ENCODE results near the gene DSPP.
"Not testable (repeated sequence)": the region's sequence is repeated elsewhere in the genome, so short reads cannot be mapped to it uniquely, and the experiment has no call there.

The DSPP gene

GRCh38 chr4:87608229-87608628, at the start of gene DSPP:
Gene DSPP (plus strand): TSS chr4:87608529. CDS start chr4:87610909, 2,380 bp downstream.
- H3K27me3 ChIP-seq (ENCODE audit: control insufficient read depth, insufficient read depth, low read length) = no peaks in the 10 kb centered on the region
- no peaks in the 10 kb centered on the region for H3K9me3 ChIP-seq (ENCODE audit: control insufficient read depth, low read depth, low read length)
- no peak within 1 kb of the TSS for H3K9ac ChIP-seq (ENCODE audit: low read length)
- no peak within 1 kb of the TSS for H3K4me3 ChIP-seq (ENCODE audit: low read length)
- no peaks in the 10 kb centered on the region for H3K4me1 ChIP-seq (ENCODE audit: control insufficient read depth, low read depth, low read length)
- no peak within 1 kb of the TSS for H3K27ac ChIP-seq (ENCODE audit: low read length)
- H3K36me3 ChIP-seq (ENCODE audit: control insufficient read depth, low read depth, low read length) = no peaks in the 10 kb centered on the region

- Histone ChIP-seq H3K36me3 (ENCODE audit: control insufficient read depth, low read depth, low read length) (no peaks in the 10 kb centered on the region), H3K27ac (ENCODE audit: low read length) (no peak overlapping the region), H3K4me1 (ENCODE audit: control insufficient read depth, low read depth, low read length) (peaks cover 4% of the 10 kb centered on the region), H3K9ac (ENCODE audit: low read length) (no peak overlapping the region), H3K27me3 (ENCODE audit: control insufficient read depth, insufficient read depth, low read length) (no peaks in the 10 kb centered on the region), H3K4me3 (ENCODE audit: low read length) (no peak overlapping the region), H3K9me3 (ENCODE audit: control insufficient read depth, low read depth, low read length) (no peaks in the 10 kb centered on the region)
These were observed 49.1 kb upstream of the DSPP start for GRCh38 chr4:87559090-87559837.

GRCh38 chr4:87560802-87561201, 47.5 kb upstream of the DSPP start:
- no peaks in the 10 kb centered on the region for H3K36me3 ChIP-seq (ENCODE audit: control insufficient read depth, low read depth, low read length)
- no peak overlapping the region for H3K4me3 ChIP-seq (ENCODE audit: low read length)
- H3K27ac ChIP-seq (ENCODE audit: low read length) = no peak overlapping the region
- no peaks in the 10 kb centered on the region for H3K9me3 ChIP-seq (ENCODE audit: control insufficient read depth, low read depth, low read length)
- H3K4me1 ChIP-seq (ENCODE audit: control insufficient read depth, low read depth, low read length) = peaks cover 4% of the 10 kb centered on the region
- no peak overlapping the region for H3K9ac ChIP-seq (ENCODE audit: low read length)
- no peaks in the 10 kb centered on the region for H3K27me3 ChIP-seq (ENCODE audit: control insufficient read depth, insufficient read depth, low read length)

- Histone ChIP-seq H3K36me3 (ENCODE audit: control insufficient read depth, low read depth, low read length) (no peaks in the 10 kb centered on the region), H3K27me3 (ENCODE audit: control insufficient read depth, insufficient read depth, low read length) (no peaks in the 10 kb centered on the region), H3K4me3 (ENCODE audit: low read length) (no peak overlapping the region), H3K4me1 (ENCODE audit: control insufficient read depth, low read depth, low read length) (no peaks in the 10 kb centered on the region), H3K9ac (ENCODE audit: low read length) (no peak overlapping the region), H3K27ac (ENCODE audit: low read length) (no peak overlapping the region), H3K9me3 (ENCODE audit: control insufficient read depth, low read depth, low read length) (no peaks in the 10 kb centered on the region)
These were observed 42.6 kb upstream of the DSPP start for GRCh38 chr4:87565746-87566145.

- no peak overlapping the region for H3K9ac ChIP-seq (ENCODE audit: low read length)
- no peak overlapping the region for H3K4me3 ChIP-seq (ENCODE audit: low read length)
- H3K36me3 ChIP-seq (ENCODE audit: control insufficient read depth, low read depth, low read length) = no peaks in the 10 kb centered on the region
- no peaks in the 10 kb centered on the region for H3K9me3 ChIP-seq (ENCODE audit: control insufficient read depth, low read depth, low read length)
- no peaks in the 10 kb centered on the region for H3K27me3 ChIP-seq (ENCODE audit: control insufficient read depth, insufficient read depth, low read length)
- H3K27ac ChIP-seq (ENCODE audit: low read length) = no peak overlapping the region
- no peaks in the 10 kb centered on the region for H3K4me1 ChIP-seq (ENCODE audit: control insufficient read depth, low read depth, low read length)
These were observed 42.1 kb upstream of the DSPP start for GRCh38 chr4:87566276-87566675.

- no peak overlapping the region for H3K27ac ChIP-seq (ENCODE audit: low read length)
These were observed 41.1 kb upstream of the DSPP start for GRCh38 chr4:87567191-87567590.

GRCh38 chr4:87570290-87570805, 38.0 kb upstream of the DSPP start:
- no peaks in the 10 kb centered on the region for H3K27me3 ChIP-seq (ENCODE audit: control insufficient read depth, insufficient read depth, low read length)
- no peak overlapping the region for H3K9ac ChIP-seq (ENCODE audit: low read length)
- no peaks in the 10 kb centered on the region for H3K36me3 ChIP-seq (ENCODE audit: control insufficient read depth, low read depth, low read length)
- H3K4me3 ChIP-seq (ENCODE audit: low read length) = no peak overlapping the region
- H3K27ac ChIP-seq (ENCODE audit: low read length) = no peak overlapping the region
- no peaks in the 10 kb centered on the region for H3K9me3 ChIP-seq (ENCODE audit: control insufficient read depth, low read depth, low read length)
- no peaks in the 10 kb centered on the region for H3K4me1 ChIP-seq (ENCODE audit: control insufficient read depth, low read depth, low read length)

More at GRCh38 chr4:87567191-87567590, 41.1 kb upstream of the DSPP start:
- no peak overlapping the region for H3K9ac ChIP-seq (ENCODE audit: low read length)
- H3K36me3 ChIP-seq (ENCODE audit: control insufficient read depth, low read depth, low read length) = no peaks in the 10 kb centered on the region
- no peaks in the 10 kb centered on the region for H3K27me3 ChIP-seq (ENCODE audit: control insufficient read depth, insufficient read depth, low read length)
- no peaks in the 10 kb centered on the region for H3K4me1 ChIP-seq (ENCODE audit: control insufficient read depth, low read depth, low read length)
- no peaks in the 10 kb centered on the region for H3K9me3 ChIP-seq (ENCODE audit: control insufficient read depth, low read depth, low read length)
- no peak overlapping the region for H3K4me3 ChIP-seq (ENCODE audit: low read length)

GRCh38 chr4:87574376-87574775, 34.0 kb upstream of the DSPP start:
- H3K4me3 ChIP-seq (ENCODE audit: low read length); H3K36me3 ChIP-seq (ENCODE audit: control insufficient read depth, low read depth, low read length); H3K4me1 ChIP-seq (ENCODE audit: control insufficient read depth, low read depth, low read length); H3K9me3 ChIP-seq (ENCODE audit: control insufficient read depth, low read depth, low read length); H3K27me3 ChIP-seq (ENCODE audit: control insufficient read depth, insufficient read depth, low read length); H3K27ac ChIP-seq (ENCODE audit: low read length); H3K9ac ChIP-seq (ENCODE audit: low read length): not testable (repeated sequence)

- Histone ChIP-seq H3K27ac (ENCODE audit: low read length) (no peak overlapping the region), H3K27me3 (ENCODE audit: control insufficient read depth, insufficient read depth, low read length) (no peaks in the 10 kb centered on the region), H3K4me1 (ENCODE audit: control insufficient read depth, low read depth, low read length) (no peaks in the 10 kb centered on the region), H3K9me3 (ENCODE audit: control insufficient read depth, low read depth, low read length) (no peaks in the 10 kb centered on the region), H3K9ac (ENCODE audit: low read length) (no peak overlapping the region), H3K4me3 (ENCODE audit: low read length) (no peak overlapping the region), H3K36me3 (ENCODE audit: control insufficient read depth, low read depth, low read length) (no peaks in the 10 kb centered on the region)
These were observed 33.3 kb upstream of the DSPP start for GRCh38 chr4:87574996-87575395.

- H3K27me3 ChIP-seq (ENCODE audit: control insufficient read depth, insufficient read depth, low read length) = no peaks in the 10 kb centered on the region
- H3K9me3 ChIP-seq (ENCODE audit: control insufficient read depth, low read depth, low read length) = no peaks in the 10 kb centered on the region
- no peak overlapping the region for H3K27ac ChIP-seq (ENCODE audit: low read length)
- H3K4me3 ChIP-seq (ENCODE audit: low read length) = no peak overlapping the region
- H3K36me3 ChIP-seq (ENCODE audit: control insufficient read depth, low read depth, low read length) = no peaks in the 10 kb centered on the region
- H3K9ac ChIP-seq (ENCODE audit: low read length) = no peak overlapping the region
- H3K4me1 ChIP-seq (ENCODE audit: control insufficient read depth, low read depth, low read length) = no peaks in the 10 kb centered on the region
These were observed 32.9 kb upstream of the DSPP start for GRCh38 chr4:87575408-87575807.

GRCh38 chr4:87575983-87576382, 32.3 kb upstream of the DSPP start:
- H3K9me3 ChIP-seq (ENCODE audit: control insufficient read depth, low read depth, low read length) = no peaks in the 10 kb centered on the region
- H3K9ac ChIP-seq (ENCODE audit: low read length) = no peak overlapping the region
- no peak overlapping the region for H3K4me3 ChIP-seq (ENCODE audit: low read length)
- H3K36me3 ChIP-seq (ENCODE audit: control insufficient read depth, low read depth, low read length) = no peaks in the 10 kb centered on the region
- H3K27me3 ChIP-seq (ENCODE audit: control insufficient read depth, insufficient read depth, low read length) = no peaks in the 10 kb centered on the region
- H3K4me1 ChIP-seq (ENCODE audit: control insufficient read depth, low read depth, low read length) = no peaks in the 10 kb centered on the region
- H3K27ac ChIP-seq (ENCODE audit: low read length) = no peak overlapping the region

- H3K9ac ChIP-seq (ENCODE audit: low read length) = no peak overlapping the region
- no peaks in the 10 kb centered on the region for H3K4me1 ChIP-seq (ENCODE audit: control insufficient read depth, low read depth, low read length)
- no peaks in the 10 kb centered on the region for H3K27me3 ChIP-seq (ENCODE audit: control insufficient read depth, insufficient read depth, low read length)
These were observed 28.9 kb upstream of the DSPP start for GRCh38 chr4:87579478-87579877.

More at GRCh38 chr4:87579478-87579877, 28.9 kb upstream of the DSPP start:
- Histone ChIP-seq H3K27ac (ENCODE audit: low read length) (no peak overlapping the region), H3K9me3 (ENCODE audit: control insufficient read depth, low read depth, low read length) (no peaks in the 10 kb centered on the region), H3K4me3 (ENCODE audit: low read length) (no peak overlapping the region), H3K36me3 (ENCODE audit: control insufficient read depth, low read depth, low read length) (no peaks in the 10 kb centered on the region)

All from iPS-18a (cell line).